ENCODE data around the gene STARD3.

DNA sequence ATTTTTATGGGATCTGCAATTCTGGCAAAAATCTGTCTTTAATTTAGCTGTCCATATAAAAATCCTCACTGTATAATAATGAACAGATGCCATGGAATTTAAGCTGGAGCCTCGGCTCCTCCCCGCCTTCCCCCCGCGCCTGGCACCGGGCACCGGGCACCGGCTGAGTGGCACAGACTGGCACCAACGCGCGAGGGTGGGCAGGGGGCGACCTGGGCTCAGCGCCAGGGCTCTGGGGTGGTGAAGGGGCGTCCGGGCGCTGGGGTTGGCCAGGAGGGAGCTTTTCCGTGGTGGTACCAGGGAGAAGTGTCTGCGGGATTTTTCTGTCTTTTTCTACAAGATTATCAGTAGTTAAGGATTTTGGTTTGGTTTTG, 38.3 kb upstream of the STARD3 start:
- no peak for TF ChIP-seq POLR2A (IDR thresholded peaks at IDR 0.05)
- TF ChIP-seq CTCF (IDR thresholded peaks at IDR 0.05): no peak
- no peak for TF ChIP-seq EP300 (IDR thresholded peaks at IDR 0.05)
